Spleen (tissue), 11 donors: ENCODE data around the gene MRPL57. TPM values are rescaled to one million over a fixed set of nuclear protein-coding genes. Genes with fewer than 3 reads are reported as not detected.
A peak's percentile ranks its signal among the peaks of the same experiment; 100 is the strongest.
"Not testable (repeated sequence)": the region's sequence is repeated elsewhere in the genome, so short reads cannot be mapped to it uniquely, and the experiment has no call there.

Source experiments
- DNase-seq: peaks from one replicate; pipeline ENCODE4 v3.0.0-alpha.2; 2020
- H3K27ac ChIP-seq, 8 donors: fragments of 200-600 bp; sonication (generic) in 7 of 8; 1 replicate in 4 of 8; 2 replicates in 4 of 8; pipeline versions ENCODE4 v1.5.0 to v1.8.0; 2016 to 2021; ENCODE audit warnings: inconsistent platforms in 4 of 8, mild to moderate bottlenecking in 4 of 8, moderate library complexity in 1 of 8
- H3K27me3 ChIP-seq, 7 donors: fragments of 200-600 bp; sonication (generic) in 6 of 7; replicated peaks in 1 of 7; 1 replicate in 4 of 7; 2 replicates in 3 of 7; pipeline versions ENCODE4 v1.5.0 to v1.8.0; 2016 to 2021; ENCODE audit warnings: inconsistent platforms in 3 of 7, mild to moderate bottlenecking in 1 of 7
- H3K36me3 ChIP-seq, 6 donors: fragments of 200-600 bp; sonication (generic) in 5 of 6; 1 replicate in 4 of 6; 2 replicates in 2 of 6; pipeline versions ENCODE4 v1.5.0 to v1.8.0; 2016 to 2021; ENCODE audit warnings: inconsistent platforms in 2 of 6
- H3K4me1 ChIP-seq, 6 donors: fragments of 200-600 bp; sonication (generic) in 5 of 6; 1 replicate in 3 of 6; 2 replicates in 3 of 6; pipeline versions ENCODE4 v1.5.0 to v1.8.0; 2016 to 2021; ENCODE audit warnings: inconsistent platforms in 3 of 6
- H3K4me3 ChIP-seq, 8 donors: fragments of 200-600 bp; sonication (generic) in 7 of 8; 1 replicate in 4 of 8; 2 replicates in 4 of 8; pipeline versions ENCODE4 v1.5.0 to v1.8.0; 2016 to 2021; ENCODE audit warnings: inconsistent platforms in 4 of 8, mild to moderate bottlenecking in 4 of 8, moderate library complexity in 2 of 8
- H3K9me3 ChIP-seq, 8 donors: fragments of 200-600 bp; sonication (generic) in 7 of 8; 1 replicate in 4 of 8; 2 replicates in 4 of 8; pipeline versions ENCODE4 v1.5.0 to v1.8.0; 2016 to 2021; ENCODE audit warnings: inconsistent platforms in 4 of 8
- CTCF ChIP-seq, 11 experiments: fragments of 200-600 bp in 7 of 11; fragments of 450-650 bp in 4 of 11; sonication (generic) in 4 of 11; IDR thresholded peaks in 8 of 11; conservative IDR thresholded peaks in 3 of 11; 1 replicate in 7 of 11; 2 replicates in 4 of 11; pipeline versions ENCODE4 v1.4.0 to v1.8.0; 2016 to 2021; ENCODE audit warnings: antibody characterized with exemption in 11 of 11, inconsistent platforms in 4 of 11, mild to moderate bottlenecking in 1 of 11
- POLR2A ChIP-seq, 3 donors: fragments of 450-650 bp; IDR thresholded peaks; one replicate each; pipeline ENCODE4 v1.5.1; 2017; ENCODE audit warnings: antibody characterized with exemption in 3 of 3, mild to moderate bottlenecking in 1 of 3
- POLR2AphosphoS5 ChIP-seq, 3 donors: sonication (generic); formaldehyde crosslinking; IDR thresholded peaks; one replicate each; pipeline ENCODE4 v1.5.1; 2017; ENCODE audit warnings: antibody characterized with exemption in 3 of 3
- WGBS, 5 donors: extraction: QIAGEN DNeasy Blood & Tissue Kit in 3 of 5; methylation state at CpG; one replicate each; pipeline versions ENCODE4 v1.1.5 to v1.1.7; 2013 to 2018; 5-methylcytosine and 5-hydroxymethylcytosine counted together
- intact Hi-C: fragments of 100-400 bp; cut with DNase I; formaldehyde crosslinking; loops from one replicate; pipeline ENCODE4 v1.15.0; 2023; ENCODE audit warnings: low total_unique reads
- polyA plus RNA-seq, 3 donors: library from polyadenylated mRNA; stranded (reverse); fragments of 200-250 nt; gene quantifications; one replicate each; pipeline ENCODE4 v1.2.1, GENCODE V29; 2013
- total RNA-seq, 7 donors: library from RNA; depleted of rRNA in 3 of 7; stranded (reverse); fragments of >200 nt in 3 of 7; fragmentation: NEBNext Ultra II Directional in 4 of 7; extraction: Animal tissue kit (Norgen Biotek cat#: 25700) in 4 of 7; gene quantifications; one replicate each; pipeline versions ENCODE4 v1.1.0 to v1.2.1, GENCODE V29; 2016 to 2021
- donor health status: healthy with polysubstance abuse.
- donor health status: DM: no; HTN: no; CAD: no; lungs with moderate emphysema.
- donor health status: DM: no; HTN: no; CAD: no.
- donor health status: Bipolar disorder and iron deficiency.
- donor health status: healthy.
- donor health status: DM: no; HTN: no; CAD: no.
- donor health status: DM: yes; HTN: yes; CAD: no.

The MRPL57 gene
- total and polyA plus RNA-seq, 10 donors = 11.5 to 26.4 (median 20.5) TPM

GRCh38 chr13:21150013-21150412, 26.4 kb upstream of the MRPL57 start:
- Histone ChIP-seq H3K27ac (no peak overlapping the region), H3K9me3 (no peaks in the 10 kb centered on the region), H3K4me1 (peaks cover 0 to 22% (median 3%) of the 10 kb centered on the region in 6 donors), H3K36me3 (peaks cover 3 to 60% (median 30%) of the 10 kb centered on the region in 6 donors), H3K27me3 (no peaks in the 10 kb centered on the region), H3K4me3 (no peak overlapping the region)
- intact Hi-C loops = no loop called here
- TF ChIP-seq POLR2A (IDR thresholded peaks at IDR 0.05) (no peak), POLR2AphosphoS5 (IDR thresholded peaks at IDR 0.05) (no peak), CTCF (IDR thresholded peaks at IDR 0.05 in 8 of 11, conservative IDR thresholded peaks at IDR 0.05 in 3 of 11) (no peak)
- 38 to 65% (median 43%) methylated on average over 1 of the region's 1 CpG for WGBS, 5 donors
- DNase-seq = no peak

GRCh38 chr13:21152251-21152899, 24.1 kb upstream of the MRPL57 start:
- H3K4me3 ChIP-seq = no peak overlapping the region
- peak in 1 of 3 donors; percentile 16 for TF ChIP-seq POLR2AphosphoS5 (IDR thresholded peaks at IDR 0.05)
- no peak for TF ChIP-seq CTCF (IDR thresholded peaks at IDR 0.05 in 8 of 11, conservative IDR thresholded peaks at IDR 0.05 in 3 of 11)
- no peak for DNase-seq
- no peak overlapping the region for H3K27ac ChIP-seq
- H3K36me3 ChIP-seq = peaks cover 3 to 36% (median 13%) of the 10 kb centered on the region in 6 donors
- 79 to 89% (median 84%) methylated on average over 8 of the region's 8 CpGs for WGBS, 5 donors
- no peaks in the 10 kb centered on the region for H3K9me3 ChIP-seq
- intact Hi-C loops = no loop called here
- H3K27me3 ChIP-seq = no peaks in the 10 kb centered on the region
- peaks cover 0 to 6% (median 0%) of the 10 kb centered on the region in 6 donors for H3K4me1 ChIP-seq

GRCh38 chr13:21164631-21165030, 11.8 kb upstream of the MRPL57 start:
- Histone ChIP-seq H3K27ac (no peak overlapping the region), H3K4me3 (no peak overlapping the region), H3K27me3 (no peaks in the 10 kb centered on the region), H3K4me1 (no peaks in the 10 kb centered on the region), H3K9me3 (no peaks in the 10 kb centered on the region), H3K36me3 (no peaks in the 10 kb centered on the region)
- intact Hi-C loops = no loop called here
- 96 to 99% (median 97%) methylated on average over 4 of the region's 4 CpGs for WGBS, 5 donors
- no peak for DNase-seq
- TF ChIP-seq POLR2AphosphoS5 (IDR thresholded peaks at IDR 0.05) (no peak), CTCF (IDR thresholded peaks at IDR 0.05 in 8 of 11, conservative IDR thresholded peaks at IDR 0.05 in 3 of 11) (no peak), POLR2A (IDR thresholded peaks at IDR 0.05) (no peak)

GRCh38 chr13:21165606-21166005, 10.9 kb upstream of the MRPL57 start:
- H3K9me3 ChIP-seq, H3K4me3 ChIP-seq, DNase-seq, H3K27ac ChIP-seq, intact Hi-C loops, H3K4me1 ChIP-seq, H3K36me3 ChIP-seq, H3K27me3 ChIP-seq: not testable (repeated sequence)
- 83 to 87% (median 85%) methylated on average over 4 of the region's 4 CpGs for WGBS, 5 donors
